ENCODE data around the gene LANCL2.
A peak's percentile ranks its signal among the peaks of the same experiment; 100 is the strongest.

Gene LANCL2

GRCh38 chr7:55335151-55335550 is 30.0 kb upstream of the LANCL2 start:
- Histone ChIP-seq H3K18ac (ENCODE audit: low read depth in 1 of 2, low read length in 2 of 2) (no peak overlapping the region), H3K79me1 (replicated peaks; ENCODE audit: low read length, poor library complexity, severe bottlenecking) (no peaks in the 10 kb centered on the region), H4K91ac (ENCODE audit: low read length) (peak overlapping the region; percentile 50), H3K4me2 (ENCODE audit: low read length, poor library complexity, severe bottlenecking) (no peak overlapping the region), H3K14ac (ENCODE audit: low read length in 2 of 2) (no peak overlapping the region), H3K4me3 (ENCODE audit: insufficient read depth in 1 of 2, low read depth in 1 of 2, low read length in 2 of 2) (no peak overlapping the region), H3K9ac (ENCODE audit: low read length) (no peak overlapping the region), H2AFZ (ENCODE audit: low read depth, low read length) (no peak overlapping the region), H2BK5ac (ENCODE audit: low read depth, low read length, poor library complexity, severe bottlenecking) (no peak overlapping the region), H3K4ac (ENCODE audit: low read depth in 1 of 2, low read length in 2 of 2) (no peak overlapping the region), H3K9me3 (ENCODE audit: control insufficient read depth, low read length) (no peaks in the 10 kb centered on the region), H3K36me3 (ENCODE audit: control insufficient read depth in 1 of 2, insufficient read depth in 2 of 2, low read depth in 1 of 2, low read length in 2 of 2) (no peaks in the 10 kb centered on the region), H3K4me1 (ENCODE audit: control insufficient read depth, insufficient read depth, low read depth, low read length) (no peaks in the 10 kb centered on the region), H3K23ac (ENCODE audit: low read length in 2 of 2) (no peak overlapping the region), H4K8ac (ENCODE audit: low read length) (no peak overlapping the region), H3K27ac (ENCODE audit: low read length, poor library complexity, severe bottlenecking) (no peak overlapping the region), H3K27me3 (ENCODE audit: control insufficient read depth in 1 of 2, insufficient read depth in 1 of 2, low read length in 2 of 2) (peaks cover 4 to 26% of the 10 kb centered on the region in 2 experiments), H2BK15ac (ENCODE audit: low read depth, poor library complexity, severe bottlenecking) (no peak overlapping the region), H2AK5ac (ENCODE audit: low read length, severe bottlenecking) (no peak overlapping the region), H2BK120ac (ENCODE audit: low read depth, low read length) (no peak overlapping the region), H2BK12ac (ENCODE audit: low read length in 2 of 2) (no peak overlapping the region)
- 88% methylated on average over 5 of the region's 5 CpGs for WGBS
- no peak for DNase-seq

- H3K14ac ChIP-seq (ENCODE audit: low read length in 2 of 2), result no peak overlapping the region
- H3K36me3 ChIP-seq (ENCODE audit: control insufficient read depth in 1 of 2, insufficient read depth in 2 of 2, low read depth in 1 of 2, low read length in 2 of 2), result no peaks in the 10 kb centered on the region
- no peak overlapping the region for H2BK5ac ChIP-seq (ENCODE audit: low read depth, low read length, poor library complexity, severe bottlenecking)
- H3K4me2 ChIP-seq (ENCODE audit: low read length, poor library complexity, severe bottlenecking), result no peak overlapping the region
- H2AFZ ChIP-seq (ENCODE audit: low read depth, low read length), result no peak overlapping the region
- DNase-seq, result no peak
- no peaks in the 10 kb centered on the region for H3K4me1 ChIP-seq (ENCODE audit: control insufficient read depth, insufficient read depth, low read depth, low read length)
- H3K18ac ChIP-seq (ENCODE audit: low read depth in 1 of 2, low read length in 2 of 2), result no peak overlapping the region
- H3K9me3 ChIP-seq (ENCODE audit: control insufficient read depth, low read length), result no peaks in the 10 kb centered on the region
- no peak overlapping the region for H3K27ac ChIP-seq (ENCODE audit: low read length, poor library complexity, severe bottlenecking)
- no peak overlapping the region for H2BK15ac ChIP-seq (ENCODE audit: low read depth, poor library complexity, severe bottlenecking)
- H4K91ac ChIP-seq (ENCODE audit: low read length), result no peak overlapping the region
- no peak overlapping the region for H3K9ac ChIP-seq (ENCODE audit: low read length)
- no peak overlapping the region for H2BK120ac ChIP-seq (ENCODE audit: low read depth, low read length)
- no peak overlapping the region for H3K4ac ChIP-seq (ENCODE audit: low read depth in 1 of 2, low read length in 2 of 2)
- H3K79me1 ChIP-seq (replicated peaks; ENCODE audit: low read length, poor library complexity, severe bottlenecking), result no peaks in the 10 kb centered on the region
- H3K4me3 ChIP-seq (ENCODE audit: insufficient read depth in 1 of 2, low read depth in 1 of 2, low read length in 2 of 2), result no peak overlapping the region
- H4K8ac ChIP-seq (ENCODE audit: low read length), result no peak overlapping the region
- WGBS, result 81% methylated on average over 5 of the region's 5 CpGs
- peaks cover 4 to 26% of the 10 kb centered on the region in 2 experiments for H3K27me3 ChIP-seq (ENCODE audit: control insufficient read depth in 1 of 2, insufficient read depth in 1 of 2, low read length in 2 of 2)
- no peak overlapping the region for H3K23ac ChIP-seq (ENCODE audit: low read length in 2 of 2)
- no peak overlapping the region for H2BK12ac ChIP-seq (ENCODE audit: low read length in 2 of 2)
- no peak overlapping the region for H2AK5ac ChIP-seq (ENCODE audit: low read length, severe bottlenecking)
Observed at GRCh38 chr7:55335786-55336185, 29.4 kb upstream of the LANCL2 start.

GRCh38 chr7:55336540-55336939 is 28.6 kb upstream of the LANCL2 start:
- DNase-seq, result no peak
- Histone ChIP-seq H3K4me2 (ENCODE audit: low read length, poor library complexity, severe bottlenecking) (no peak overlapping the region), H3K9ac (ENCODE audit: low read length) (no peak overlapping the region), H3K18ac (ENCODE audit: low read depth in 1 of 2, low read length in 2 of 2) (no peak overlapping the region), H2AFZ (ENCODE audit: low read depth, low read length) (no peak overlapping the region), H3K4ac (ENCODE audit: low read depth in 1 of 2, low read length in 2 of 2) (no peak overlapping the region), H2AK5ac (ENCODE audit: low read length, severe bottlenecking) (no peak overlapping the region), H2BK12ac (ENCODE audit: low read length in 2 of 2) (no peak overlapping the region), H4K8ac (ENCODE audit: low read length) (no peak overlapping the region), H3K36me3 (ENCODE audit: control insufficient read depth in 1 of 2, insufficient read depth in 2 of 2, low read depth in 1 of 2, low read length in 2 of 2) (no peaks in the 10 kb centered on the region), H2BK5ac (ENCODE audit: low read depth, low read length, poor library complexity, severe bottlenecking) (no peak overlapping the region), H3K4me3 (ENCODE audit: insufficient read depth in 1 of 2, low read depth in 1 of 2, low read length in 2 of 2) (no peak overlapping the region), H3K27me3 (ENCODE audit: control insufficient read depth in 1 of 2, insufficient read depth in 1 of 2, low read length in 2 of 2) (peaks cover 4 to 26% of the 10 kb centered on the region in 2 experiments), H2BK120ac (ENCODE audit: low read depth, low read length) (no peak overlapping the region), H3K23ac (ENCODE audit: low read length in 2 of 2) (no peak overlapping the region), H3K9me3 (ENCODE audit: control insufficient read depth, low read length) (no peaks in the 10 kb centered on the region), H4K91ac (ENCODE audit: low read length) (no peak overlapping the region), H3K4me1 (ENCODE audit: control insufficient read depth, insufficient read depth, low read depth, low read length) (no peaks in the 10 kb centered on the region), H3K14ac (ENCODE audit: low read length in 2 of 2) (no peak overlapping the region), H3K27ac (ENCODE audit: low read length, poor library complexity, severe bottlenecking) (no peak overlapping the region), H3K79me1 (replicated peaks; ENCODE audit: low read length, poor library complexity, severe bottlenecking) (no peaks in the 10 kb centered on the region), H2BK15ac (ENCODE audit: low read depth, poor library complexity, severe bottlenecking) (no peak overlapping the region)
- 55% methylated on average over 3 of the region's 3 CpGs for WGBS

DNA sequence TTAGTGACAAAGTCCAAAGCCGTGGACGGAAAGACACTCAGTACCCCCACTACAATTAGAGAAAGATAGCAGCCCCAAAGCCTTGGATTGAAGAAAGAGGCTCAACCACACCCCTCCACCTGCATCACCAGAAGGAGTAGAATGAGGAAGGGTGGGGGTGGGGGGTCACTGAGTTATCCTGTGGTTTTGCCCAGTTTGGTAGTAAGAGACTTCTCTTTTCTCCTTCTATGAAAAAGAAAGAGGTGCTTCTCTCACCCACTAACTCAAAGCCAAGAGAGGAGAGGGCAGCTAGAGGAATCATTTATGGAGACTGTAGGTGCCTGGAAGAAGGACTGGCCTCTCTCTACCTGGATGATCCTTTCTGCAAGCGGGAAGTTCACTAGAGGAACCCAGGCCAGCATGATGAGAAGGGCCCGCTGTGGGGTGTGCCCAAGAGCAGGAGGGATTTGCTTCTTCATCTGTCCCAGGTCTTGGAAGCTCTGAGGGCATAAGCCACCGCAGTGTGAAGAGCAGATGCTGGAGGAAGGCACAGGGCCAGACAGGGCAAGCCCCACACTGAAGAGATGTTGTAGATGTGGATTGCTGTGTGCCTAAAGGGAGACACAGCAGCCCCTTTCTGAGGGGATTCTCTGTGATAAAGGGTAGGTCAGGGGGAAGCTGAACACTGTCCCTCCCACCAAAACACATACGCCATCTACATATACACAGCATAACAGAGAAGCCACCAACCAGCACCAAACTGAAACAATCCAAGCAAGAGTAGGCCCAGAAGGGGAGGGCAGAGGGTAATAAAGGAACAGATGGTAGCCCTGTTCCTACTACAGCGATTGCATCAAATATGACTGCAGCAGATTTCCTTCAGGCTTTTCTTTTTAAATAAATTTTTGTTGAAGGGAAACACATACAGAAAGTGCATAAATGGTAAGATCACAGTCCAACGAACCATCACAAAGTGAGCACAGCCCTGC is 25.8 kb upstream of the LANCL2 start:
- H2AK5ac ChIP-seq (ENCODE audit: low read length, severe bottlenecking), result no peak overlapping the region
- DNase-seq, result no peak
- no peak overlapping the region for H4K8ac ChIP-seq (ENCODE audit: low read length)
- no peaks in the 10 kb centered on the region for H3K36me3 ChIP-seq (ENCODE audit: control insufficient read depth in 1 of 2, insufficient read depth in 2 of 2, low read depth in 1 of 2, low read length in 2 of 2)
- H3K14ac ChIP-seq (ENCODE audit: low read length in 2 of 2), result no peak overlapping the region
- no peak overlapping the region for H3K23ac ChIP-seq (ENCODE audit: low read length in 2 of 2)
- no peak overlapping the region for H4K91ac ChIP-seq (ENCODE audit: low read length)
- H3K4me1 ChIP-seq (ENCODE audit: control insufficient read depth, insufficient read depth, low read depth, low read length), result no peaks in the 10 kb centered on the region
- no peak overlapping the region for H3K4me2 ChIP-seq (ENCODE audit: low read length, poor library complexity, severe bottlenecking)
- no peak overlapping the region for H2BK12ac ChIP-seq (ENCODE audit: low read length in 2 of 2)
- no peak overlapping the region for H3K4me3 ChIP-seq (ENCODE audit: insufficient read depth in 1 of 2, low read depth in 1 of 2, low read length in 2 of 2)
- H3K18ac ChIP-seq (ENCODE audit: low read depth in 1 of 2, low read length in 2 of 2), result no peak overlapping the region
- peaks cover 4 to 26% of the 10 kb centered on the region in 2 experiments for H3K27me3 ChIP-seq (ENCODE audit: control insufficient read depth in 1 of 2, insufficient read depth in 1 of 2, low read length in 2 of 2)
- H3K79me1 ChIP-seq (replicated peaks; ENCODE audit: low read length, poor library complexity, severe bottlenecking), result no peaks in the 10 kb centered on the region
- H2BK120ac ChIP-seq (ENCODE audit: low read depth, low read length), result no peak overlapping the region
- no peak overlapping the region for H2BK15ac ChIP-seq (ENCODE audit: low read depth, poor library complexity, severe bottlenecking)
- H2BK5ac ChIP-seq (ENCODE audit: low read depth, low read length, poor library complexity, severe bottlenecking), result no peak overlapping the region
- H2AFZ ChIP-seq (ENCODE audit: low read depth, low read length), result no peak overlapping the region
- H3K9ac ChIP-seq (ENCODE audit: low read length), result no peak overlapping the region
- 58% methylated on average over 4 of the region's 8 CpGs for WGBS
- no peak overlapping the region for H3K4ac ChIP-seq (ENCODE audit: low read depth in 1 of 2, low read length in 2 of 2)
- no peak overlapping the region for H3K27ac ChIP-seq (ENCODE audit: low read length, poor library complexity, severe bottlenecking)
- H3K9me3 ChIP-seq (ENCODE audit: control insufficient read depth, low read length), result no peaks in the 10 kb centered on the region

Data from mesenchymal stem cell (in vitro differentiated cells and primary cell).